Nucleus accumbens (tissue), 56 donors: Measurements from ENCODE around the gene LRP1.

ENCODE experiments used
- DNase-seq, 56 donors: peaks; one replicate each; lab custom pipeline; 2025; lab: John Stamatoyannopoulos, UW

Gene LRP1

GRCh38 chr12:57131896-57132744 is 3.8 kb downstream of the LRP1 start:
- no peak for DNase-seq

GRCh38 chr12:57133013-57133569 is 4.8 kb downstream of the LRP1 start:
- DNase-seq: no peak

GRCh38 chr12:57133916-57134315 is 5.6 kb downstream of the LRP1 start:
- DNase-seq: peak in 38 of 56 donors; percentile 15 to 72 (median 40)

GRCh38 chr12:57134949-57135348 is 6.7 kb downstream of the LRP1 start:
- no peak for DNase-seq

GRCh38 chr12:57135527-57136326 is 7.4 kb downstream of the LRP1 start:
- peak in 52 of 56 donors; percentile 34 to 91 (median 76) for DNase-seq

GRCh38 chr12:57138526-57139272 is 10.4 kb downstream of the LRP1 start:
- peak in 3 of 56 donors; percentile 21 to 34 (median 28) for DNase-seq

- DNase-seq: no peak
These were observed 11.7 kb downstream of the LRP1 start for GRCh38 chr12:57139796-57140649.

GRCh38 chr12:57141249-57141648 is 13.0 kb downstream of the LRP1 start:
- no peak for DNase-seq

- no peak for DNase-seq
These were observed 13.8 kb downstream of the LRP1 start for GRCh38 chr12:57142121-57142520.

- DNase-seq: peak in 34 of 56 donors; percentile 16 to 78 (median 44)
These were observed 14.4 kb downstream of the LRP1 start for GRCh38 chr12:57142727-57143126.

GRCh38 chr12:57143454-57143853 is 15.2 kb downstream of the LRP1 start:
- no peak for DNase-seq

GRCh38 chr12:57145460-57146059 is 17.3 kb downstream of the LRP1 start:
- peak in 35 of 56 donors; percentile 17 to 72 (median 41) for DNase-seq

- no peak for DNase-seq
These were observed 17.8 kb downstream of the LRP1 start for GRCh38 chr12:57146092-57146491.

- DNase-seq: peak in 1 of 56 donors; percentile 23
These were observed 19.0 kb downstream of the LRP1 start, which contains the start of gene LRP1-AS for GRCh38 chr12:57146961-57147944. TSS of gene LRP1-AS (minus strand) at chr12:57147619.

- DNase-seq: peak in 4 of 56 donors; percentile 7 to 47 (median 17)
These were observed 20.4 kb downstream of the LRP1 start for GRCh38 chr12:57148469-57149244.

GRCh38 chr12:57149245-57149900 is 21.1 kb downstream of the LRP1 start:
- no peak for DNase-seq
